ENCODE data around the gene PAQR9. TPM values are rescaled to one million over a fixed set of nuclear protein-coding genes. Genes with fewer than 3 reads are reported as not detected.

The PAQR9 gene
- total RNA-seq, 1 donor from 2014 or later, result not detected

DNA sequence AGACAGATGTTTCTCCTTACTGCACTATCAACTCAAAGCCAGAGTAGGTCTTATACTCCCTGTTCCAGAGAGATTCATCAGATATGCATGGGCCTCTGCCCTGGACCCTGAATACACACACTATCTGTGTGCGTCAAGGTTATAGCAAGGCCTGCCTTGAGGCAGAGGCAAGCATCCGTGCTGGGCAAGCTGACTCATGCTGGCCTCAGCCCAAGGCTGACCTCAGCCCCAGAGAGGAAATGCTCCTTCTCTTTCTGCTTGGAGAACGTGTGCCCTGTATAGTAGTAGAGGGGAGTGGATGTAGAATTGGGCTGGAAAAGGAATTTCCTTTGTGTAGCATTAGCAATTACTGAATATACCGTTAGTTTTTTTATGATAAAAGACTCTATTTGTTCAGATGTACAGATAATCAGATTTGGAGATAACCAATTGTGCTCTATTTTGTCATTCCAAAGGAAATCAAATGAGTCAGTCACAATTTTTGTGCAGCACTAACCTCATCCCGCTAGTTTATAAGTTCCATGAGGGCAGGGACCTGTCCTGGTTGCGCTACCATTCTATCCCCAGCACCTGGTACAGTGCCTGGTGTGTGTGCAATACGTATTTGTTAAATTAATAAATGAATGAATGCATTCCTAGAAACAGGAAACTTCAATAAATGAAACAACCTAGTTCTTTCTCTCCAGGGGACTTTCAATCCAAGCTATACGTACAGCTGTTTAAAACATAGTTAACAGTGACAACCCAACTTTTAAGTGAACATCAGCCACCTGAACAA, 13.3 kb upstream of the PAQR9 start:
- no peak overlapping the region for H3K27ac Mint-ChIP-seq
- no peak overlapping the region for H3K4me3 Mint-ChIP-seq (ENCODE audit: low read depth)
- no peak for DNase-seq (ENCODE audit: low spot score)
- peaks cover 2% of the 10 kb centered on the region for H3K4me1 Mint-ChIP-seq (ENCODE audit: low read depth)
- no peaks in the 10 kb centered on the region for H3K36me3 Mint-ChIP-seq (ENCODE audit: low read depth)
- H3K9me3 Mint-ChIP-seq, result no peaks in the 10 kb centered on the region
- peaks cover 38% of the 10 kb centered on the region for H3K27me3 Mint-ChIP-seq (ENCODE audit: low read depth)
- intact Hi-C loops (cut with micrococcal nuclease), result no loop called here

- intact Hi-C loops (cut with micrococcal nuclease), result no loop called here
- H3K4me3 Mint-ChIP-seq (ENCODE audit: low read depth), result no peak overlapping the region
- no peaks in the 10 kb centered on the region for H3K9me3 Mint-ChIP-seq
- H3K27me3 Mint-ChIP-seq (ENCODE audit: low read depth), result peaks cover 44% of the 10 kb centered on the region
- no peak for DNase-seq (ENCODE audit: low spot score)
- H3K36me3 Mint-ChIP-seq (ENCODE audit: low read depth), result no peaks in the 10 kb centered on the region
- H3K27ac Mint-ChIP-seq, result no peak overlapping the region
- peaks cover 2% of the 10 kb centered on the region for H3K4me1 Mint-ChIP-seq (ENCODE audit: low read depth)
Measured at GRCh38 chr3:142975316-142975995, 12.0 kb upstream of the PAQR9 start.

DNA sequence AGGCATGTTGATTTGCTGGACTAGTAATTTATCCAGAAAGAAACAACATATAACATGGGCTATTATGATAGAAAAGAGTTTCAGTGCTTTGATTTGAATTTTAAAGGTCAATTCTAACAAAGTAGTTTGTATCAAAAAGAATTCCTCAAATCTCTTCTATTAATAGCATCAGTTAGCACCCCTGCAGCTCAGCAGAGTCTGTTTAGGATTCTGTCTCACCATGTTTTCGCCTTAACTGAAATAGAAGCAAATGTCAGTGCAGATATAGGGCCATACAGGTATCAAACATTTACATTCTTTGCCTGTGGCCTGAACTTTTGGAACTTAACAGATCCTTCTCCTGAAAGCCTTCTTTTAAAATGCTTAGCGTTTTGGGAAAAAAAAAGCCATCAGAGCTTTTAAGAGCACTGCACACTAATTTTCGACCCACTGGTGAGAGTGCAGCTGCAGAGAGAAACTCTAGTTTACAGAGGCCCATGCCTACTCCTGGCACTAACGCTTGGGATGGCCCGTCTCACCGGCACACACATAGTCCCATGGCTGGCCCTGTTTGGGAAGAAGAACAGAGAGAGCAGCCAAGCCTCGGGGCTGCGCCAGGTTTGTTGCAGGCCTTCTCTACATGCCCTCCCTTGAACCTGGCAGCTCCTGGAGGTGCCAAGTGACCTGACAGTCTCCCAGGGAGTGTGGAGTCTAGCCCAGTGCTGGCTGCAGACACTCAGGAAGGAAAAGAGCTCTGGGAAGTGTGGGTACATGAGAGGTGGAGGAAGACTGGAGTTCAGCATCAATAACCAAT, 9.9 kb upstream of the PAQR9 start:
- Mint-ChIP-seq H3K36me3 (ENCODE audit: low read depth) (no peaks in the 10 kb centered on the region), H3K9me3 (no peaks in the 10 kb centered on the region), H3K4me1 (ENCODE audit: low read depth) (peaks cover 2% of the 10 kb centered on the region), H3K27me3 (ENCODE audit: low read depth) (peaks cover 46% of the 10 kb centered on the region), H3K27ac (no peak overlapping the region), H3K4me3 (ENCODE audit: low read depth) (no peak overlapping the region)
- intact Hi-C loops (cut with micrococcal nuclease), result no loop called here
- DNase-seq (ENCODE audit: low spot score), result no peak

- no peak for DNase-seq (ENCODE audit: low spot score)
- H3K27me3 Mint-ChIP-seq (ENCODE audit: low read depth), result peaks cover 42% of the 10 kb centered on the region
- peaks cover 2% of the 10 kb centered on the region for H3K4me1 Mint-ChIP-seq (ENCODE audit: low read depth)
- H3K27ac Mint-ChIP-seq, result no peak overlapping the region
- intact Hi-C loops (cut with micrococcal nuclease), result no loop called here
- no peaks in the 10 kb centered on the region for H3K9me3 Mint-ChIP-seq
- no peaks in the 10 kb centered on the region for H3K36me3 Mint-ChIP-seq (ENCODE audit: low read depth)
- H3K4me3 Mint-ChIP-seq (ENCODE audit: low read depth), result no peak overlapping the region
Measured at GRCh38 chr3:142972092-142972753, 8.7 kb upstream of the PAQR9 start.

GRCh38 chr3:142971431-142971830, 8.0 kb upstream of the PAQR9 start:
- no peaks in the 10 kb centered on the region for H3K9me3 Mint-ChIP-seq
- H3K27ac Mint-ChIP-seq, result no peak overlapping the region
- no peaks in the 10 kb centered on the region for H3K4me1 Mint-ChIP-seq (ENCODE audit: low read depth)
- no peak for DNase-seq (ENCODE audit: low spot score)
- H3K4me3 Mint-ChIP-seq (ENCODE audit: low read depth), result no peak overlapping the region
- no peaks in the 10 kb centered on the region for H3K36me3 Mint-ChIP-seq (ENCODE audit: low read depth)
- peaks cover 46% of the 10 kb centered on the region for H3K27me3 Mint-ChIP-seq (ENCODE audit: low read depth)
- intact Hi-C loops (cut with micrococcal nuclease), result no loop called here

GRCh38 chr3:142968319-142969025, 5.0 kb upstream of the PAQR9 start:
- peaks cover 4% of the 10 kb centered on the region for H3K4me1 Mint-ChIP-seq (ENCODE audit: low read depth)
- no peaks in the 10 kb centered on the region for H3K36me3 Mint-ChIP-seq (ENCODE audit: low read depth)
- no peak overlapping the region for H3K4me3 Mint-ChIP-seq (ENCODE audit: low read depth)
- no peak for DNase-seq (ENCODE audit: low spot score)
- H3K27ac Mint-ChIP-seq, result no peak overlapping the region
- intact Hi-C loops (cut with micrococcal nuclease), result no loop called here
- peaks cover 61% of the 10 kb centered on the region for H3K27me3 Mint-ChIP-seq (ENCODE audit: low read depth)
- no peaks in the 10 kb centered on the region for H3K9me3 Mint-ChIP-seq

- no peak for DNase-seq (ENCODE audit: low spot score)
- Mint-ChIP-seq H3K4me1 (ENCODE audit: low read depth) (peaks cover 6% of the 10 kb centered on the region), H3K9me3 (no peaks in the 10 kb centered on the region), H3K4me3 (ENCODE audit: low read depth) (no peak overlapping the region), H3K27me3 (ENCODE audit: low read depth) (peaks cover 66% of the 10 kb centered on the region), H3K36me3 (ENCODE audit: low read depth) (no peaks in the 10 kb centered on the region), H3K27ac (no peak overlapping the region)
- intact Hi-C loops (cut with micrococcal nuclease), result no loop called here
Measured at GRCh38 chr3:142966808-142967207, 3.3 kb upstream of the PAQR9 start.

DNA sequence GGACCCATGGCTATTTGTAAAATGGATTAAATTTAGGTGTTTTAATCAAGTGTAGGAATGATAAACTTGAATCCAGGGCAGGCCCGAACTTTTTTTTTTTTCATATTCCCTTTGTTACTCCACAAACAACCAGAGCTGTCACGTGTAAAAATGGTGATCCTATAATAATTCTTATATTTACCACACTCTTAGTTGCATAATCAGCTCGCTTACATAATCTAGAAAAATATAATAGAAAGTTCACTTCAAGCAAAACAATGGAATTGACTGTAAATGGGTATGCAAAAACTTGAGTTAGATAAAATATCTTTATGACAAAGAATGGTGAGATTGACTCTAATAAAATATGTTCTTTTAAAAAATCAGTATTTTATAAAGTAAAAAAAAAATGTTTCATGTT, 2.1 kb upstream of the PAQR9 start:
- Mint-ChIP-seq H3K4me1 (ENCODE audit: low read depth) (peaks cover 6% of the 10 kb centered on the region), H3K4me3 (ENCODE audit: low read depth) (no peak overlapping the region), H3K27ac (no peak overlapping the region), H3K9me3 (no peaks in the 10 kb centered on the region), H3K36me3 (ENCODE audit: low read depth) (no peaks in the 10 kb centered on the region), H3K27me3 (ENCODE audit: low read depth) (peaks cover 66% of the 10 kb centered on the region)
- intact Hi-C loops (cut with micrococcal nuclease), result no loop called here
- no peak for DNase-seq (ENCODE audit: low spot score)

- Mint-ChIP-seq H3K27ac (no peak overlapping the region), H3K36me3 (ENCODE audit: low read depth) (no peaks in the 10 kb centered on the region), H3K4me3 (ENCODE audit: low read depth) (peak overlapping the region; percentile 79), H3K9me3 (no peaks in the 10 kb centered on the region), H3K27me3 (ENCODE audit: low read depth) (peaks cover 68% of the 10 kb centered on the region), H3K4me1 (ENCODE audit: low read depth) (peaks cover 9% of the 10 kb centered on the region)
- intact Hi-C loops (cut with micrococcal nuclease), result no loop called here
- DNase-seq (ENCODE audit: low spot score), result no peak
Measured at GRCh38 chr3:142963234-142963515, 299 bp downstream of the PAQR9 start.

- intact Hi-C loops (cut with micrococcal nuclease), result no loop called here
- H3K27me3 Mint-ChIP-seq (ENCODE audit: low read depth), result peaks cover 68% of the 10 kb centered on the region
- no peak for DNase-seq (ENCODE audit: low spot score)
- no peaks in the 10 kb centered on the region for H3K36me3 Mint-ChIP-seq (ENCODE audit: low read depth)
- peaks cover 9% of the 10 kb centered on the region for H3K4me1 Mint-ChIP-seq (ENCODE audit: low read depth)
- peak overlapping the region; percentile 79 for H3K4me3 Mint-ChIP-seq (ENCODE audit: low read depth)
- no peaks in the 10 kb centered on the region for H3K9me3 Mint-ChIP-seq
- H3K27ac Mint-ChIP-seq, result no peak overlapping the region
Measured at GRCh38 chr3:142962520-142963233, 797 bp downstream of the PAQR9 start.

- Mint-ChIP-seq H3K9me3 (no peaks in the 10 kb centered on the region), H3K4me3 (ENCODE audit: low read depth) (peak overlapping the region; percentile 79), H3K27me3 (ENCODE audit: low read depth) (peaks cover 73% of the 10 kb centered on the region), H3K4me1 (ENCODE audit: low read depth) (peaks cover 9% of the 10 kb centered on the region), H3K27ac (no peak overlapping the region), H3K36me3 (ENCODE audit: low read depth) (no peaks in the 10 kb centered on the region)
- intact Hi-C loops (cut with micrococcal nuclease), result no loop called here
- no peak for DNase-seq (ENCODE audit: low spot score)
Measured at GRCh38 chr3:142962175-142962519, 1.3 kb downstream of the PAQR9 start.

GRCh38 chr3:142961539-142961938, 1.9 kb downstream of the PAQR9 start:
- DNase-seq (ENCODE audit: low spot score), result no peak
- Mint-ChIP-seq H3K27me3 (ENCODE audit: low read depth) (peaks cover 73% of the 10 kb centered on the region), H3K4me1 (ENCODE audit: low read depth) (peaks cover 9% of the 10 kb centered on the region), H3K36me3 (ENCODE audit: low read depth) (no peaks in the 10 kb centered on the region), H3K9me3 (no peaks in the 10 kb centered on the region), H3K27ac (no peak overlapping the region), H3K4me3 (ENCODE audit: low read depth) (no peak overlapping the region)
- intact Hi-C loops (cut with micrococcal nuclease), result no loop called here

All from activated T-helper 2 cell treated with anti-CD3 and anti-CD28 coated beads, Interferon-gamma antibody, Interleukin-2, Interleukin-4, amounts not matched to agents 10 μg/mL and 5 μg/mL and 100 μg/mL, durations not matched to agents 14 hours and 24 hours and 36 hours (primary cell).